IPS DF 6.9 (cell line): ENCODE measurements around the gene TUBB1.

ENCODE experiments used
- DNase-seq: peaks from one replicate; pipeline ENCODE4 v3.0.0-alpha.2; 2013; ENCODE audit warnings: low read depth, low spot score
- H3K27ac ChIP-seq: one replicate; pipeline ENCODE4 v1.5.1; 2013; ENCODE audit warnings: low read length, control low read depth
- H3K27me3 ChIP-seq: 2 replicates; pipeline ENCODE4 v1.6.1; 2013; ENCODE audit warnings: mild to moderate bottlenecking, low read length; ENCODE audit not compliant: control insufficient read depth, insufficient read depth
- H3K36me3 ChIP-seq: 2 replicates; pipeline ENCODE4 v1.6.1; 2013; ENCODE audit warnings: low read length; ENCODE audit not compliant: control insufficient read depth, insufficient read depth
- H3K4me1 ChIP-seq: 2 replicates; pipeline ENCODE4 v1.6.1; 2013; ENCODE audit warnings: low read length; ENCODE audit not compliant: control insufficient read depth, insufficient read depth
- H3K4me3 ChIP-seq: 2 replicates; pipeline ENCODE4 v1.5.1; 2013; ENCODE audit warnings: mild to moderate bottlenecking, low read length
- H3K9me3 ChIP-seq: 2 replicates; pipeline ENCODE4 v1.6.1; 2013; ENCODE audit warnings: low read length, inconsistent platforms; ENCODE audit not compliant: control insufficient read depth, insufficient read depth
- WGBS: extraction: QIAGEN DNeasy Blood & Tissue Kit; methylation state at CpG from one replicate; pipeline ENCODE4 v1.1.7; 2013; ENCODE audit warnings: mixed read lengths, missing lambda C conversion rate; ENCODE audit not compliant: insufficient read length, insufficient coverage; 5-methylcytosine and 5-hydroxymethylcytosine counted together

Gene TUBB1

GRCh38 chr20:58990651-58991445 lies 28.4 kb upstream of the TUBB1 start:
- Histone ChIP-seq H3K27ac (no peak overlapping the region), H3K4me3 (no peak overlapping the region), H3K9me3 (no peaks in the 10 kb centered on the region), H3K36me3 (peaks cover 49% of the 10 kb centered on the region), H3K27me3 (no peaks in the 10 kb centered on the region), H3K4me1 (no peaks in the 10 kb centered on the region)
- no peak for DNase-seq
- no CpG with 5 or more reads among the region's 14 CpGs for WGBS

GRCh38 chr20:58991715-58992114 lies 27.5 kb upstream of the TUBB1 start:
- no CpG with 5 or more reads among the region's 9 CpGs for WGBS
- H3K9me3 ChIP-seq, result no peaks in the 10 kb centered on the region
- DNase-seq, result no peak
- no peak overlapping the region for H3K4me3 ChIP-seq
- H3K4me1 ChIP-seq, result no peaks in the 10 kb centered on the region
- H3K27me3 ChIP-seq, result no peaks in the 10 kb centered on the region
- peaks cover 47% of the 10 kb centered on the region for H3K36me3 ChIP-seq
- no peak overlapping the region for H3K27ac ChIP-seq

- Histone ChIP-seq H3K27ac (no peak overlapping the region), H3K4me3 (no peak overlapping the region), H3K36me3 (peaks cover 39% of the 10 kb centered on the region), H3K9me3 (no peaks in the 10 kb centered on the region), H3K4me1 (no peaks in the 10 kb centered on the region), H3K27me3 (no peaks in the 10 kb centered on the region)
- WGBS, result no CpG with 5 or more reads among the region's 3 CpGs
- DNase-seq, result no peak
Measured at GRCh38 chr20:58992911-58993310, 26.3 kb upstream of the TUBB1 start.

- H3K4me3 ChIP-seq, result no peak overlapping the region
- H3K9me3 ChIP-seq, result no peaks in the 10 kb centered on the region
- no peak overlapping the region for H3K27ac ChIP-seq
- no CpG with 5 or more reads among the region's 23 CpGs for WGBS
- H3K27me3 ChIP-seq, result no peaks in the 10 kb centered on the region
- peaks cover 35% of the 10 kb centered on the region for H3K36me3 ChIP-seq
- no peaks in the 10 kb centered on the region for H3K4me1 ChIP-seq
- DNase-seq, result no peak
Measured at GRCh38 chr20:58993332-58994248, 25.6 kb upstream of the TUBB1 start.

- H3K36me3 ChIP-seq, result peaks cover 29% of the 10 kb centered on the region
- DNase-seq, result no peak
- no peaks in the 10 kb centered on the region for H3K9me3 ChIP-seq
- no peaks in the 10 kb centered on the region for H3K4me1 ChIP-seq
- no peak overlapping the region for H3K4me3 ChIP-seq
- WGBS, result no CpG with 5 or more reads among the region's 17 CpGs
- H3K27ac ChIP-seq, result no peak overlapping the region
- no peaks in the 10 kb centered on the region for H3K27me3 ChIP-seq
Measured at GRCh38 chr20:58994390-58995159, 24.7 kb upstream of the TUBB1 start.

- Histone ChIP-seq H3K9me3 (no peaks in the 10 kb centered on the region), H3K36me3 (peaks cover 25% of the 10 kb centered on the region), H3K27ac (no peak overlapping the region), H3K4me1 (no peaks in the 10 kb centered on the region), H3K4me3 (no peak overlapping the region), H3K27me3 (no peaks in the 10 kb centered on the region)
- no peak for DNase-seq
- WGBS, result no CpG with 5 or more reads among the region's 18 CpGs
Measured at GRCh38 chr20:58995461-58996225, 23.6 kb upstream of the TUBB1 start.

GRCh38 chr20:58996226-58996611 lies 23.0 kb upstream of the TUBB1 start:
- no CpG with 5 or more reads among the region's 12 CpGs for WGBS
- Histone ChIP-seq H3K36me3 (peaks cover 20% of the 10 kb centered on the region), H3K27ac (no peak overlapping the region)

GRCh38 chr20:58997141-58997770 lies 22.0 kb upstream of the TUBB1 start:
- H3K27me3 ChIP-seq, result no peaks in the 10 kb centered on the region
- no peaks in the 10 kb centered on the region for H3K4me1 ChIP-seq
- no CpG with 5 or more reads among the region's 24 CpGs for WGBS
- H3K27ac ChIP-seq, result no peak overlapping the region
- no peak overlapping the region for H3K4me3 ChIP-seq
- no peak for DNase-seq
- no peaks in the 10 kb centered on the region for H3K9me3 ChIP-seq
- peaks cover 15% of the 10 kb centered on the region for H3K36me3 ChIP-seq

More at GRCh38 chr20:58996226-58996611, 23.0 kb upstream of the TUBB1 start:
- Histone ChIP-seq H3K27me3 (no peaks in the 10 kb centered on the region), H3K4me1 (no peaks in the 10 kb centered on the region), H3K9me3 (no peaks in the 10 kb centered on the region), H3K4me3 (no peak overlapping the region)
- DNase-seq, result no peak

GRCh38 chr20:58998656-58999055 lies 20.6 kb upstream of the TUBB1 start:
- no peak overlapping the region for H3K27ac ChIP-seq
- no peak for DNase-seq
- no peak overlapping the region for H3K4me3 ChIP-seq
- H3K9me3 ChIP-seq, result no peaks in the 10 kb centered on the region
- no peaks in the 10 kb centered on the region for H3K4me1 ChIP-seq
- no peaks in the 10 kb centered on the region for H3K27me3 ChIP-seq
- H3K36me3 ChIP-seq, result peaks cover 10% of the 10 kb centered on the region
- no CpG with 5 or more reads among the region's 11 CpGs for WGBS
